ENCODE data around the gene NDUFB10. TPM values are rescaled to one million over a fixed set of nuclear protein-coding genes. Genes with fewer than 3 reads are reported as not detected.

Gene NDUFB10
- total RNA-seq, 1 donor from 2014 or later, result 128 TPM

DNA sequence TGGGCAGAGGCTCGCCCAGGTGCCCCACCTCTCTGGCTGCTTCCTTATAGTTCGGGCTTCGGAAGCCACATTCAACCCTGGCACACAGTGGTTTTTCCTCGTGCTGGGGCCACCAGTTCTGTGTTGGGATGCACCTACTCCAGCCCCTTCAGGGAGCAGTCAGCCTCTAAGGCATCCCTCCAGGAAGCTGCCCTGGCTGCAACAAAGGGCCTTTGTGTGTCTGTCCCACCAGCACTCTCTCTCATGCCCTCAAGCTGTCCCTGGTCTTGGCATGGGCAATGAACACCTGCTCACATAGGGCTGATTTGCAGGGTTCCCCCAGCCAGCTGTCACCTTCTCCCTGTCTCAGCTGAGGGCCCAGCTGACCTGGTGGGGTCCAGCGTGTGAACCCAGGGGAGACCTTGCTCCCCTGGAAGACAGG is 22.7 kb downstream of the NDUFB10 start:
- DNase-seq (ENCODE audit: low read depth, low spot score), result no peak
- Mint-ChIP-seq H3K27ac (ENCODE audit: unreplicated experiment) (no peak overlapping the region), H3K27me3 (ENCODE audit: low read depth) (peaks cover 62% of the 10 kb centered on the region), H3K4me1 (peaks cover 30% of the 10 kb centered on the region), H3K9me3 (no peaks in the 10 kb centered on the region), H3K36me3 (ENCODE audit: low read depth) (peaks cover 6% of the 10 kb centered on the region), H3K4me3 (peak overlapping the region; percentile 85)
- TF ChIP-seq, protein P1, sequence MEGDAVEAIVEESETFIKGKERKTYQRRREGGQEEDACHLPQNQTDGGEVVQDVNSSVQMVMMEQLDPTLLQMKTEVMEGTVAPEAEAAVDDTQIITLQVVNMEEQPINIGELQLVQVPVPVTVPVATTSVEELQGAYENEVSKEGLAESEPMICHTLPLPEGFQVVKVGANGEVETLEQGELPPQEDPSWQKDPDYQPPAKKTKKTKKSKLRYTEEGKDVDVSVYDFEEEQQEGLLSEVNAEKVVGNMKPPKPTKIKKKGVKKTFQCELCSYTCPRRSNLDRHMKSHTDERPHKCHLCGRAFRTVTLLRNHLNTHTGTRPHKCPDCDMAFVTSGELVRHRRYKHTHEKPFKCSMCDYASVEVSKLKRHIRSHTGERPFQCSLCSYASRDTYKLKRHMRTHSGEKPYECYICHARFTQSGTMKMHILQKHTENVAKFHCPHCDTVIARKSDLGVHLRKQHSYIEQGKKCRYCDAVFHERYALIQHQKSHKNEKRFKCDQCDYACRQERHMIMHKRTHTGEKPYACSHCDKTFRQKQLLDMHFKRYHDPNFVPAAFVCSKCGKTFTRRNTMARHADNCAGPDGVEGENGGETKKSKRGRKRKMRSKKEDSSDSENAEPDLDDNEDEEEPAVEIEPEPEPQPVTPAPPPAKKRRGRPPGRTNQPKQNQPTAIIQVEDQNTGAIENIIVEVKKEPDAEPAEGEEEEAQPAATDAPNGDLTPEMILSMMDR (conservative IDR thresholded peaks at IDR 0.05), result no peak

DNA sequence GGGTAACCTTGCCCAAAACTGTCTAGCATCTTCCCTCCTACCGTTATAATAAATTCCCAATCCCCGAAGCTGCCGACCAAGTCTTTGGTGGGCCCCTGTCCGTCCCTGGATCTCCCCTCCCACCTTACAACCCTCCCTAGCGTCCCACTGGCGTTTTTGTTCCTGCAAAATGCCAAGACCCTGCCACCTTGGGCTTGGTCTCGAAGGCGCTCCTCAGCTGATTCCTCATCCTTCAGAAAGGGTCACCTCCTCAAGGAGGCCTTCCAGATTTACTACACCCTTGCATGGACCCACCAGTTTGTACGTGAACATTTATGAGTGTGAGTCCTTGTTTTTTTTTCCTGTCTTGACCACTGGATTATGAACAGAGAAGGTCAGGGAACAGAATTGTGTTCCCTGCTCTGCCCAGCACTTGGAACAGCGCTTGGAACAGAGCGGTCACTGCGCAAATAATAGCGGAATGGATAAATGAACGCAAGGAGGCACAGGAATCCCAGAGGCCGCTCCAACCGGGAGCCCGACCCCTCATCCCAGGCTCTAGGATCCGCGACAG is 23.7 kb downstream of the NDUFB10 start:
- no peak for DNase-seq (ENCODE audit: low read depth, low spot score)
- H3K9me3 Mint-ChIP-seq, result no peaks in the 10 kb centered on the region
- peaks cover 12% of the 10 kb centered on the region for H3K36me3 Mint-ChIP-seq (ENCODE audit: low read depth)
- peaks cover 67% of the 10 kb centered on the region for H3K27me3 Mint-ChIP-seq (ENCODE audit: low read depth)
- no peak overlapping the region for H3K27ac Mint-ChIP-seq (ENCODE audit: unreplicated experiment)
- peak overlapping the region; percentile 85 for H3K4me3 Mint-ChIP-seq
- TF ChIP-seq, protein P1 (conservative IDR thresholded peaks at IDR 0.05), result no peak
- H3K4me1 Mint-ChIP-seq, result peaks cover 30% of the 10 kb centered on the region

DNA sequence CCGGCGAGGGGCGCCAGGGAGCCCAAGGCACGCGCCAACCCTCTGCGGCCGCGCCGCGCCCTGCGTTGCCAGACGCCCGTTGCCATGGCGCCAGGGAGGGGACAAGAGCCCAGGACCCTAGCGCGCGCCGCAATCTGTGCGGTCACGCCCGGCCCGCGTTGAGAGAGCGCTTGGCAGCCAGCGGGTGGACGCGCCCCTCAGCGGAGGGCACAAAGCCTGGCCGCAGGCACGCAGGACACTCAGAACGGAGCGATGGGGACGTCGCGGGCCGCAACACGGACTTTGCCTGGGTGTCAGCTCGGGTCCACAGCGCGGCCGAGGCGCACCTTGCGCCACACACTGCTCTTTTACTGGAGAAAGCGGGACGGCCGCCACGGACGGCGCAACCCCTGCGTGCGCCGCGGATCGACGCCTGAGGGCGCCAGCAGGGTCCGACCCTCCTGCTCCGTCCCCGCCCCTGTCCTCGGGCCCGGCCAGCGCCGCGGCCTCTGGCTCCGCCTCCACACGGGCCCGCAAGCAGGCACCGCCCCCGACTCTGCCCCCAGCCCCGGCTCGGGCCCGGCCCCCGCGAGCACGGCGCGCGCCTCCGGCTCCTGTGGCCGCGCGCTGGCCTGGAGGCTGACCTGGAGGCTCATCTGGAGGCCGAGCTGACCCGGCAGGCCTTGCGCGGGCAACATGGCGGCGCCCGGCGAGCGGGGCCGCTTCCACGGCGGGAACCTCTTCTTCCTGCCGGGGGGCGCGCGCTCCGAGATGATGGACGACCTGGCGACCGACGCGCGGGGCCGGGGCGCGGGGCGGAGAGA is 24.4 kb downstream of the NDUFB10 start, which contains the start of gene GFER:
Gene GFER (plus strand): TSS at position 650 of the 803 bp plus-strand sequence. CDS start 26 bp downstream, at position 676.
- DNase-seq (ENCODE audit: low read depth, low spot score), result peak; percentile 95
- Mint-ChIP-seq H3K9me3 (no peaks in the 10 kb centered on the region), H3K27me3 (ENCODE audit: low read depth) (peaks cover 70% of the 10 kb centered on the region), H3K4me3 (peak within 1 kb of the TSS; percentile 92), H3K36me3 (ENCODE audit: low read depth) (peaks cover 15% of the 10 kb centered on the region), H3K4me1 (peaks cover 34% of the 10 kb centered on the region), H3K27ac (ENCODE audit: unreplicated experiment) (peak within 1 kb of the TSS; percentile 97)
- TF ChIP-seq, protein P1 (conservative IDR thresholded peaks at IDR 0.05), result peak; percentile 48

DNA sequence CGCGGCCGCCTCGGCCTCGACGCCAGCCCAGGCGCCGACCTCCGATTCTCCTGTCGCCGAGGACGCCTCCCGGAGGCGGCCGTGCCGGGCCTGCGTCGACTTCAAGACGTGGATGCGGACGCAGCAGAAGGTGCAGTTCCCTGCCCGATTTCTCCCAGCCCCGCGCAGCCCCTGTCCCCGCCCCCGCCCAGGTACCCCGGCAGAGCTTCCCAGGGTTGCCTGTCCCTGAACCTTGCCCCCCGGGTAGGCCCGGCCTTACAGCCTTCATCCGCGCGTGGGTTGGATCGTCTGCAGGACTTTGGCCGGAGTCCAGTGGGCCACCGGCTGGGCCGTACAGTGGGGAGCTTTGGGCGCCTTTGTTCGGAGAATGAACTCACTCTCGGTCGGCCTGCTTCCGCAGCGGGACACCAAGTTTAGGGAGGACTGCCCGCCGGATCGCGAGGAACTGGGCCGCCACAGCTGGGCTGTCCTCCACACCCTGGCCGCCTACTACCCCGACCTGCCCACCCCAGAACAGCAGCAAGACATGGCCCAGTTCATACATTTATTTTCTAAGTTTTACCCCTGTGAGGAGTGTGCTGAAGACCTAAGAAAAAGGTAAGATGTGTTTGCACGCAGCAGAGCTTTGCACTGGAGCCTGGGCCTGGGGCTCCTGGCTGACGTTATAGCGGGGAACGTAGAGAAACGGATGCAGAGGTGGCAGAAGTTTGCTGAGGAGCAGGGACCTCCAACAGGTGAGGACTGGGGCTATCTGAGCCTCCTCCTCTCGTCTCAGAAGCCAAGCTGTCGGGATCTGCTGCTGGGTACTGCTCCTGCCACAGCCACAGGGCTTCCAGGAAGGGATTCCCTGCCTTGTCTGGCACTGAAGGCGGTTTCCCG is 25.2 kb downstream of the NDUFB10 start:
- TF ChIP-seq, protein P1 (conservative IDR thresholded peaks at IDR 0.05), result no peak
- Mint-ChIP-seq H3K36me3 (ENCODE audit: low read depth) (peaks cover 18% of the 10 kb centered on the region), H3K27ac (ENCODE audit: unreplicated experiment) (peak overlapping the region; percentile 97), H3K27me3 (ENCODE audit: low read depth) (peaks cover 74% of the 10 kb centered on the region), H3K9me3 (no peaks in the 10 kb centered on the region), H3K4me3 (peak overlapping the region; percentile 92), H3K4me1 (peaks cover 38% of the 10 kb centered on the region)
- DNase-seq (ENCODE audit: low read depth, low spot score), result no peak

DNA sequence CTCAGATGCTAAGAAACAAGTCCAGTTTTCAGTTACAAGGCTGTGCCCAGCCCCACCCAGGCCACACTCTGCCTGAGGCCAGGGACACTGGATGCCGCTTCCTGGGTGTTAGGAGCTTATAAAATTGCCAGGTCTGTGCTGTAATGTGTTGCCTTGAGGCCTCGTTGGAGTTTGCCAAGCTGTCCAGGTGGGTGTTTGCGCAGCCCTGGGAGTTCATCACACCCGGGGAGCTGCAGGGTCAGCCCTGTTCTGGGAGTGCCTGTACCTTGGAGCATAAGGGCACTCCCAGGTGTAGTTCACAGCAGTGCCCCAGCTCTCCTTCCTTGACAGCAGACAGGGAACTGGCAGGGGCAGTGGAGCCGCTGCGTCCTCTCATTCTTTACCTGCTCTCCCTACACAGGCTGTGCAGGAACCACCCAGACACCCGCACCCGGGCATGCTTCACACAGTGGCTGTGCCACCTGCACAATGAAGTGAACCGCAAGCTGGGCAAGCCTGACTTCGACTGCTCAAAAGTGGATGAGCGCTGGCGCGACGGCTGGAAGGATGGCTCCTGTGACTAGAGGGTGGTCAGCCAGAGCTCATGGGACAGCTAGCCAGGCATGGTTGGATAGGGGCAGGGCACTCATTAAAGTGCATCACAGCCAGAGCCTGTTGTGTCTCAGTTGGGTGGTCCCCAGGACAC is 26.3 kb downstream of the NDUFB10 start:
- Mint-ChIP-seq H3K36me3 (ENCODE audit: low read depth) (peaks cover 18% of the 10 kb centered on the region), H3K9me3 (no peaks in the 10 kb centered on the region), H3K27me3 (ENCODE audit: low read depth) (peaks cover 68% of the 10 kb centered on the region), H3K4me3 (peak overlapping the region; percentile 92), H3K27ac (ENCODE audit: unreplicated experiment) (no peak overlapping the region), H3K4me1 (peaks cover 38% of the 10 kb centered on the region)
- TF ChIP-seq, protein P1 (conservative IDR thresholded peaks at IDR 0.05), result no peak
- no peak for DNase-seq (ENCODE audit: low read depth, low spot score)

All from neural crest cell (in vitro differentiated cells).